CD4-positive, alpha-beta T cell treated with Interleukin-15 for 4 hours (primary cell): ENCODE data around the gene BCAN.
"Not testable (repeated sequence)": the region's sequence is repeated elsewhere in the genome, so short reads cannot be mapped to it uniquely, and the experiment has no call there.

Experiments used
- DNase-seq: peaks from one replicate; pipeline ENCODE4 v3.0.0-alpha.2; 2020; ENCODE audit warnings: low spot score

The BCAN gene

DNA sequence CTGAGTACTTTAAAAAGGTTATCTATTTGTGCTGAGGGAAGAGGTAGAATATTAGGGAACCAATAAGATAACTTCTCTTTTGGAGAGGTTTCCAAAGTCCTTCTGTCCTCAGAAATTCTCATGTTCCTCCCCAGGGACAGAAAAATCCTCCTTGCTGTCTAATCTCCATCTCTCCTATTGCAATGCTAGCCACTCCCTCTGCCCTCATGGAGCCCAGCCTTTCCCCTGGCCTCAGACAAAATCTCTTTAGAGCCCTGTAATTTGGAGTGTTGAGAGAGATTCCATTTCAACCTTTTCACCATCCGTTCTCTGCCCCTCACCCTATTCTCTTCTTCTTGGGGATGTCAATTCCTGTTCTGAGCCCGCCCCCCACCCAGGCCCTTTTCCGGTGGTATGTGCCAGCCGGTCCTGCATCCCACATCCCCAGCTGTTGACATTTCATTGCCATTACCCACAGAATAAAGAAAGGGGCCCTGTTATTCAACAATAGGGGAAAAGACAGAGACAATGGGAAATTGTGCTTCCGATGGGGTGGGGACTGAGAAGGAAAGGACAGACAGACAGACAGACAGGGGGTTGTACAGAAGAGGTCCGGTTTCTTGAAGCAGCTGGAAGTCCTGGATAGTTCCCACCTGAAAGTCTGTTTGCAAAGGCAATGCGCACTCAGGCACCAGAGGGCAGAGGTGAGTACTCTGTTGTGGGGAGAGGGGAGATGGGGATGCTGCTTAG lies 22.9 kb upstream of the BCAN start, which contains the start of gene HAPLN2:
Gene HAPLN2 (plus strand): TSS at position 563 of the 729 bp plus-strand sequence. CDS start 4,076 bp downstream, outside the sequence.
- DNase-seq, result no peak

- no peak for DNase-seq
These were observed 22.3 kb upstream of the BCAN start for GRCh38 chr1:156619582-156619955.

GRCh38 chr1:156622581-156623297 lies 19.2 kb upstream of the BCAN start:
- DNase-seq, result no peak

DNA sequence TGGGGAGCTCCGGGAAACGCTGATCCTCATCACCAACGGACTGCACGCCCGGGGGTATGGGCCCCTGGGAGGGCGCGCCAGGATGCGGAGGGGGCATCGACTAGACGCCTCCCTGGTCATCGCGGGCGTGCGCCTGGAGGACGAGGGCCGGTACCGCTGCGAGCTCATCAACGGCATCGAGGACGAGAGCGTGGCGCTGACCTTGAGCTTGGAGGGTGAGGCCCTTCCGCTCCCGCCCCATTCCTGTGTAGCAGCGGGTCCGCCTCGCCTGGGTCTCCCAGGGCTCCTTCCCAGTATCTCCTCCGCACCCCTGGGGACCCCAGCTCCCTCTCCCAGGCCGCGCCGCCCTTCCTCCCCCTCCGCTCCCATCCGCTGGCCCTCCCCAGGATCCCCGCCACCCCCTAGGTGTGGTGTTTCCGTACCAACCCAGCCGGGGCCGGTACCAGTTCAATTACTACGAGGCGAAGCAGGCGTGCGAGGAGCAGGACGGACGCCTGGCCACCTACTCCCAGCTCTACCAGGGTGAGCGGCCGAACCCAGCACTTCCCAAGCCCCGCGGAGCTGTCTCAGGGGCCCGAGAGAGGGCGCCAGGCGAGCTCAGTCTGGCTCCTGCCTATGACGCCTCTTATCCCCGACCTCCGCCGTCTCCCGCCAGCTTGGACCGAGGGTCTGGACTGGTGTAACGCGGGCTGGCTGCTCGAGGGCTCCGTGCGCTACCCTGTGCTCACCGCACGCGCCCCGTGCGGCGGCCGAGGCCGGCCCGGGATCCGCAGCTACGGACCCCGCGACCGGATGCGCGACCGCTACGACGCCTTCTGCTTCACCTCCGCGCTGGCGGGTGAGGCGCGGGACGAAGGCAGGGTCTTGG lies 17.7 kb upstream of the BCAN start:
- DNase-seq, result peak; percentile 25

- DNase-seq, result no peak
These were observed 17.0 kb upstream of the BCAN start for GRCh38 chr1:156624814-156625435.

- DNase-seq, result peak; percentile 60
These were observed 16.4 kb upstream of the BCAN start for GRCh38 chr1:156625436-156626078.

- DNase-seq, result no peak
These were observed 15.9 kb upstream of the BCAN start for GRCh38 chr1:156626079-156626438.

- DNase-seq, result peak; percentile 40
These were observed 14.5 kb upstream of the BCAN start for GRCh38 chr1:156627313-156627880.

- no peak for DNase-seq
These were observed 12.0 kb upstream of the BCAN start for GRCh38 chr1:156629823-156630449.

- not testable (repeated sequence) for DNase-seq
These were observed 10.8 kb upstream of the BCAN start for GRCh38 chr1:156631152-156631551.

DNA sequence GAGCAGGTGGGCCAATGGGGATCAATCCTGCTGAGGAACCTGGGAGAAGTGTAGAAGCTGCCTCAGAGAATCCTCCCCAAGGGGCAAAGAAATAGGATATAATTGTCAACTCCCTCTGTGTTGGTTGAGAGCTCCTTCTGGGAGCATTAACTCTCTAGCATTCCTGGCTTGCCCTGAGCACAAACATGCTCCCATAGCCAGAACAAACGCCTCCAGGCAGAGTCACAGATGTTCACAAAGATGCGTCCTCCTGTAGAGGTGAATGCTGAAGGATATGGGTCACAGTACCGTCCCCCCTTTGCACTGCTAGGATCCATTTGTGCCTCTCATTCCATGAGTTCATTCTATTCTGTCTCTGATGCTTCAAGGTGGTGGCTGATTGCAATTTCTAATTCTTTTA lies 9.6 kb upstream of the BCAN start:
- no peak for DNase-seq

DNA sequence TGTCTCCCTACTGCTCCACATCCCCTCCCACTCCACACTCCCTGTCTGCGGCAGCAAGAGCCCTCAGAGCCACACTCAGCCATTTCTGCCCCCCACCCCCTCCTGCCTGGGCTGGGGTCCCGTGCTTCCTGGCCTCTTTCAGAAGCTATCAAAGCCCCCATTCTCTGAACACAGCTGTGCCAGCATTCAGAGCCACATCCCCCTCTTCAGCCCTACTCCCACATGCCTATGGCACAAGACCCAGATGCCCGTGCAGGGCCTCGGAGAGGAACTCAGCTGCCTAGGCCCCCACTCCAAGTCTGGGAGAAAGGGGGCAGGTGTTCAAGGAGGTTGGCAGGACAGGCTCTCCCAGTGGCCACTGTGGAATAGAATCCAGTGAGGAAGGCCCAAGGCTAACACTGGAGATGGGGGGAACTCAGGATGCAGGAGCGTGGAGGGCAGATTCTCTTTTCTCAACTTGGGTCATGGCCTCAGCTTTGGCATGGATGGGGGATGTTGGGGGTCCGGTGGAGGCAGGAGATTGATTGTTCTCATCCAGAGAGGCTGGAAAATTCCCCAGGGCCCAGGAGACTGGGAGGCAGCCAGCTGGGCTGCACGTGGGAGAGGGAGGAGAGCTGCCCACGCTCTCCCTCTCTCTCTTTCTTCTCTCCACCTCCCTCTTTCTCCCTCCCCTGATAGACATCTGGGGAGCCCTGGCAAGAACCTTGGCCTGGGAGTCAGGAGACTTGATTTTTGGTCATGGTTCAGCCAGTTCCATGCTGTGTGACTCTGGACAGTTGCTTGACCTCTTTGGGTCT lies 3.5 kb upstream of the BCAN start:
- no peak for DNase-seq

DNA sequence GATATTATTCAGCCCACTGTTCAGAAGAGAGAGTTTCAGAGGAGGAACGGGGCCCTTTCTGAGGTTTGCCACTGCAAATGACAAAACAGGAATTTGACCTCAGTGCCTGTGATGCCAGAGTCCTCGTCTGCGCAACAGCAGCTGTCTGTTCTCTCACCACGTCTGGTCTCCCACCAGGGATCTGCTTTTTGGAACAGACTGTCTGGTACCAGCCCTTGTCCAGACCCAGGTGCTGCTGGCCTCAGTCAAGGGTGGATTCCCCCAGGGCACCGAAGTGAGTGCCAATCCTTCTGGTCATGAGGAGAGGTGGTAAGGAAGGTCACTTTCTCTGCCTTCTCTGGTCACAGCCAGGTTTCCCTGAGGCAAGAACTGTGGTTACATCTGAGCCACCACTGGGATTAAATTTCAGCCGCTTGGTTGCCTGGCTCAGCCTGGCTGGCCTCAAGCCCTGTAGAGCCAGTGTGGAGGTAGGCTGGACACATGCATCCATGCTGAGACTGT lies 2.3 kb upstream of the BCAN start:
- no peak for DNase-seq

DNA sequence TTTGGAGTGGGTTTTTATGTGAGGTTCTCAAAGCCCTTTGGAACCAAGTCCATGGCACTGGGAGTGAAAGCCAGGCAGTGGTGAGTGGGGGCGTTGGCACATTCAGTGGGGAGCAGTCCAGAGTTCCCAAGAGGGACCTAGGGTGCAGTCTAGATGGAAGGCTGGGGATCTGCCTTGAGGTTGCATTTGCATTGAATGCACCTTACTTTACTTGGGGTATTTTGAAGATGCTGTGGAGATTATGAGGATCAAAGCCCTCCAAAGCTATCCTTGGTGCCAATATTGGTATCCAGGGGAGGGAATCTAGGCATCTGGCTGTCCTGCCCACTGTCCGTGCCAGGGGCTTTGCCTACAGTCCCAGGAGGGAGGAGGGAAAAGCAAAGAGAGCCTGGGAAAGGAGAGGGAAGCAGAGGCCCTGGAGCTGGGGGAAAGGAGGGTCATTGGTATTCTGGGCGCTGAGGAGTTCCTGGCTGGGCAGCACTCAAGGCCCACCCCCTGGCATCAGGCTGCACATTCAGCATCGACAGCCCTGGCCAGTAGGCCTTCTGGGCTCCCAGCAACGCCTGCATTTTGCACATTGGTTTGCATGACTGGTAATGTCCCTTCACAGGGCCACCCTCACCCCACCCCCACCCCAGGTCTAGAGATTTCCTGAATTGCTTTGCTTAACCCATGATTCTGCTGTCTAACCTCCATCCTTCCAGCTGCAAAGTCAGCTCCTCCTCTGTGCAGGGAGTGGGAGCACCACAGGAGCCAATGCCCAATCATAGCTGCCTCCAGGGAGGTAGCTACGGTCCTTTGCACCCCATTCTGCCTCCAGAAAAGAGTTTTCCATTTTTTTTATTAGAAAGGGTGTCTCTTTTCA lies 843 bp upstream of the BCAN start:
- DNase-seq, result no peak

GRCh38 chr1:156642265-156643048 lies 540 bp downstream of the BCAN start:
- DNase-seq, result no peak

DNA sequence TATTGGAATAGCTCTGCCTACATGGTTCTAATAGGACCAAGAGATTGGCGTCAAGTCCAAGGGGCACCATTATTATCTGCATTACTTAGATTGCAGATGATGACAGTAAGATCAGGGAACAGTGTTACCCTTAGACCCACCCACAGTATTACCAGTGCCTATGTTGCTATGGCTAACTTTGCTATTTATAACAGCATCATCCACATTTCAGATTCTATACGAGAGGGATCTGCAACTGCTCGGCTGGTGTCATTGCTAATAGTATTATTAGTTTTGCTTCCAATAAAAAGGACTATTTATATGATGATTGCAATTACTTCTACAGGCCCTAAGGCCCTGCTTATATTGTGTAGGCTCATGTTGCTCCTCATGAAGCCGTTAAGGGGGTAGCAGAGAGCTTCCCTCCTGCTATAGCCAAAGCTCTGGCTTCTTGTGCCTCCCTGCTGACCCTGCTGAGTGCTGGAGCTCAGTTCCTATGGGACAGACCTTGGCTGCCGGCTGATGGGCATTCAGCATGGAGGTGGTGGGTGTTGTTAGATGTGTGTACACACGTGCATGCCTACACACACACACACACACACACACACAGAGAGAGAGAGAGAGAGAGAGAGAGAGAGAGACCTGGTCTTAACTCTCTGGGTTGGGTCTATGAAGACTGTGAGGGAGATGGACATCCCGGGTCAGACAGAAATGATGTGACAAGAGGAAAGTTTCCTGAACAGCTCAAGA lies 1.3 kb downstream of the BCAN start:
- DNase-seq, result no peak

DNA sequence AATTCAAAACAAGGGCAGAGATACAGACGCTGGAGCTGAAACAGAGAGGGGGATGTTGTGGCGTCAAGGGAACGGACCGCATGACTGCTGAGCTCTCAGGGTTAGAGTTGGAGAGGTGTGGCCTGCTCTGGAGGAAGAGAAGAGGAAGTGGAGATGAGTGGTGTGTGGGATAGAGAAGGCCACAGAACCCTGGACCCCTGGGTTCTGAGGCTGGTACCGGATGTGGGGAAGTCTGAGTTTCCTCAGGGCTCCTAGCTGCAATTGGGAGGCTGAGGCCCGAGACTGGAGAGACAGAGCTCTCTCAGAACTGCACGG lies 1.8 kb downstream of the BCAN start:
- DNase-seq, result no peak

DNA sequence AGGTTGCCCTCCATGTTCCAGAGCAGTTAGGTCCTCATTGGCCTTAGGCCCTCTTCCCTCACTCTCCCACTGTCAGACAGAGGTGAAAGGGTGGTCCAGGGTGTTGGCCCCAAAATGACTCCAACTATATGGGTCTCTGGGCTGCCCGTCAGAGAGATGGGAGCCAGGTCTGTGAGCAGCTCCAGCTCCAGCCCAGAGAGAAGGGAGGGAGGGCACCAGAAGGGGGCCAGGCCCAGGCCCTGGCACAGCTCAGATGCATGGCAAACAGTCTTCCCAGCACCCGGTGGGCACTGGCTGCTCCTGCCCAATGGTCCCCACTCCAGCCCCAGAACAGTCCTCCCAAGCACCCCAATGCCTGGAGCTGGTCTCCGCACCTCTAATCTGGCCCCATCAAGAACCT lies 2.2 kb downstream of the BCAN start:
- DNase-seq, result no peak
